Measurements from ENCODE around the gene MDP1. TPM values are rescaled to one million over a fixed set of nuclear protein-coding genes. Genes with fewer than 3 reads are reported as not detected.
A peak's percentile ranks its signal among the peaks of the same experiment; 100 is the strongest.

The MDP1 gene
- polyA plus RNA-seq, 6 donors from 2014 or later = 32.7 to 48.2 (median 37.3) TPM

DNA sequence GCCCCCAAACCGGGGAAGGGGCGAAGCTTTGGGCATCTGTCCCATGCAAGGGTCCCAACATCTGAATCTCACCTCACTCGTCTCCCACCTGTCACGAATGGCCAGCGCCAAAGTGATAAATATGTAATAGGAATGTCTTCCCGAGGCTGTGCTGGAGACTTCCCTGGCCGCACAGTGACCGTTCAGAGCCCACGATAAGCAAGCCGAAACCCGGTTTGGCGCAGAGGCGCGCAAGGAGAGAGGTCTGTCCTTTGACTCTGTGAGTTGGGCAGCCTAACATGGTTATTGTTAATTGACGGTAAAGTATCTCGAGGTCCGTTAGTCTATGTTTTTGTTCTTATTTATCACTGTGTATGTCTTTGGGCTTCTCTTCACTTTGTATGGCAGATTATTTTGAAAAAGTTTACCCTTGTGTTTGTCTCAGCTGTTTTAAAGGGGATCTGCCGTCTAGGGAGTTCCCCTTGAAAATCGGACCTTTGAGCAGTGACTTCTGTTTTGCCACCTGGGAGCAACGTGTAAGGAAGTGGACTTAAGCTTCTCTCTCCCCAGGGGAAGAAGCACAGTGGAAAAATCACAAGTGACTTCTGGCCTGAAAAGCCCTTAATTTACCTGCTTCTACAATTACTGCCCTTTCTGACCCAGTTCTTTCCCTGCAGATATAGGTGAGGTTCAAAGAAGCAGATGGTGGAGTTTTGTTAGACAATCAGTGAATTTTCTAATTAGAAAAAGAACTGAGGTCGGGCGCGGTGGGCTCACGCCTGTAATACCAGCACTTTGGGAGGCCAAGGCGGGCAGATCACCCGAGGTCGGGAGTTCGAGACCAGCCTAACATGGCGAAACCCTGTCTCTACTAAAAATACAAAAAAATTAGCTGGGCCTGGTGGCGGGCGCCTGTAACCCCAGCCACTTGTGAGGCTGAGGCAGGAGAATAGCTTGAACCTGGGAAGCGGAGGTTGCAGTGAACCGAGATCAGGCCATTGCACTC, 19.5 kb downstream of the MDP1 start:
- H3K9me3 Mint-ChIP-seq = no peaks in the 10 kb centered on the region
- peak overlapping the region; percentile 95 to 100 (median 99) for H3K27ac Mint-ChIP-seq
- peak; percentile 4 to 8 for ATAC-seq (ENCODE audit: low read depth in 2 of 2)
- DNase-seq = no peak
- H3K36me3 Mint-ChIP-seq = peaks cover 2 to 4% of the 10 kb centered on the region in 2 donors
- no peaks in the 10 kb centered on the region for H3K27me3 Mint-ChIP-seq
- H3K4me3 Mint-ChIP-seq = peak overlapping the region; percentile 83 to 98 (median 94)
- peaks cover 48 to 70% (median 53%) of the 10 kb centered on the region in 3 donors for H3K4me1 Mint-ChIP-seq

DNA sequence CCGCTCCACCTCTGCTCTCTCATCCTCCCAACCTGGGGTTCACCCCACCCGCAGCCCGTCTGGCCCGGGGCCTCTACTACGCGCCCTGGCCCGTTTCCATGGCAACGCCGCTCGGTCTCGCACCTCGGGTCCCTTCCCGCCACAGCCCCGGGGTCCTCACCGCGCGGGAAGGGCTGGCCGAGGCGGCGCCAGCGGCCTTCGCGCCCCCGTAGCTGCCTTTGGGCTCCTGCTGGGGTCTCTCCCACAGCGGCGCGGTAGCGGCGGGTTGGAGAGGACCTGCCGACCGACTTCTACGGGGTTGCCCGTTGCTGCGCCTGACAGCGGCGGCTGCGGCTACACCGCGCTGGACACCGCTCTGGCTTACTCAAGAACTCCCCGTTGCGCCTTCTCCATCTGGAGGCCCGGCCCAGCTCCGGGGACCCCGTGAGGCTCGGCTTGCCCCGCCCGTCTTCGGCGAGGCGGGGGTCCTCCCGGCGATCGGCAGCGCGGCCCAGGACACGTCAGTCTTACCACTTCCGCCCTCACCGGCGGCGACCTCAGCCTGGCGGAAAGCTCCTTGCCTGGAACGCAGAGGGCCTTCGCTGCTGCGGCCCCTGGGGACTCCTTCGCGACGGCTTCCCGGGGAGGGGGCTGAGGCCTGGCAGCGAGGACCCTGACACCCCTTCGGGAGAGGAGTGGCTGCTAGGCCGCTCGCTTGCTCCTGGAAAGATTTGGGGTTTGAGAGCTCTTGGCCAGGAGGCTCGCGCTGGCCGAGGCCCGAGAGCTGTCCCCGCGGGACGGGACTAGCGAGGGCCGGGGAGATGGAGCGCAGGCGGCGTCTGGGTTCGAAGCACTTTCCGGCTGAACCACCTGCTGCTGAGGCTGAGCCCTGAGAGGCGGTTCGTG, 20.4 kb downstream of the MDP1 start, which contains the start of gene TM9SF1:
Gene TM9SF1 (minus strand): TSS at position 256 of the 885 bp plus-strand sequence. CDS start 422 bp downstream, outside the sequence.
- Mint-ChIP-seq H3K36me3 (no peaks in the 10 kb centered on the region), H3K27me3 (no peaks in the 10 kb centered on the region), H3K9me3 (no peaks in the 10 kb centered on the region), H3K4me3 (peak within 1 kb of the TSS; percentile 83 to 98 (median 94)), H3K4me1 (peaks cover 45 to 69% (median 53%) of the 10 kb centered on the region in 3 donors), H3K27ac (peak within 1 kb of the TSS; percentile 95 to 100 (median 99))
- DNase-seq = peak; percentile 91
- ATAC-seq (ENCODE audit: low read depth in 2 of 2) = peak; percentile 87 to 88

DNA sequence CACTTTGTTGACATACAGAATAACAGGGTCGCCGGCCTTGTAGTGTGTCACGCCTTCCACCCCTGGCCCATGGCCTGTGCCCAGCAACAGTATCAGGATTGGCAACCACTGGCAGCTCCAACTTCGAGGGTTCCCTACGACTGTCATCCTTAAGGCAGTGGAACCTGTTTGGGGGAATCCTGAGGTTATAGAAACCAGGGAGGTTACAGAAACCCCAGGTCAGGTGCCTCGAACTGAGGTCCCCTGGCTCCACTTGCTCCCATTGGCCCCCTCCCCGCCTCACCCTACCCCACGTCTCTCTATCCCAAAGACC, 21.0 kb downstream of the MDP1 start:
- H3K27ac Mint-ChIP-seq = peak overlapping the region; percentile 90 to 100 (median 99)
- no peak for DNase-seq
- no peaks in the 10 kb centered on the region for H3K9me3 Mint-ChIP-seq
- no peaks in the 10 kb centered on the region for H3K36me3 Mint-ChIP-seq
- ATAC-seq (ENCODE audit: low read depth in 2 of 2) = no peak
- no peaks in the 10 kb centered on the region for H3K27me3 Mint-ChIP-seq
- H3K4me3 Mint-ChIP-seq = peak overlapping the region; percentile 83 to 98 (median 94)
- H3K4me1 Mint-ChIP-seq = peaks cover 45 to 68% (median 53%) of the 10 kb centered on the region in 3 donors

DNA sequence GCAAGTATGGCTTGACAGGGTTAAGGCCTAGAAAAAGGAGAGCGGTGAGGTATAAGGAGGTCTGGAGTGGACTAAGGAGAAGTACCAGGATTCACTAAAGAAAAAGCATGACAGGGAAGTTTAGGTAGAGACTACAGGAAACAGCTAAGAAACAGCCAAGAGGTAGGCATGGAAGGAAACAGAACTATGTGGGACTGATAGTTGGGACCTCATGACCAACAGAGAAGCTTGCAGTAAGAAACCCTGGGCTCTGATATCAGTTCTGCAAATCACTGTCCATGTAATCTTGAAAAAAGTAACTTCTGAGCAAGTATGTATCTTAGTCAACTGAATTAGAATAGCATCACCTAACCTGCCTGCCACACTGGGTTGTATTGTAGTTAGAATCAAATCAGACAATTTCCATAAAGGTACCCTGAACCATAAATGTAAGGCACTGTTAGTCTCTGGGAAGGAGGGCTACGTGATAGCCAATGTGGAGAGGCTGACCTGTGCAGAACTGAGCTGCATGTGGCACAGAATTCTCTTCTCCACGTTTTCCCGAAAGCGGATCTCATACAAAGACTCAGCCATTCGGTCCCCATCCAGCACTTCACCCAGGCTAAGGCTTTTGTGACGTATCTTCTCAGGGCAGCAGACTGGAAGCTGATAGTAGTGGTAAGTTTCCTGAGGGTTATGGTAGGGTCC, 21.5 kb downstream of the MDP1 start:
- H3K9me3 Mint-ChIP-seq = no peaks in the 10 kb centered on the region
- no peaks in the 10 kb centered on the region for H3K27me3 Mint-ChIP-seq
- peak overlapping the region; percentile 90 to 100 (median 99) for H3K27ac Mint-ChIP-seq
- peak overlapping the region; percentile 83 to 98 (median 94) for H3K4me3 Mint-ChIP-seq
- no peaks in the 10 kb centered on the region for H3K36me3 Mint-ChIP-seq
- ATAC-seq (ENCODE audit: low read depth in 2 of 2) = no peak
- no peak for DNase-seq
- peaks cover 47 to 64% (median 52%) of the 10 kb centered on the region in 3 donors for H3K4me1 Mint-ChIP-seq

DNA sequence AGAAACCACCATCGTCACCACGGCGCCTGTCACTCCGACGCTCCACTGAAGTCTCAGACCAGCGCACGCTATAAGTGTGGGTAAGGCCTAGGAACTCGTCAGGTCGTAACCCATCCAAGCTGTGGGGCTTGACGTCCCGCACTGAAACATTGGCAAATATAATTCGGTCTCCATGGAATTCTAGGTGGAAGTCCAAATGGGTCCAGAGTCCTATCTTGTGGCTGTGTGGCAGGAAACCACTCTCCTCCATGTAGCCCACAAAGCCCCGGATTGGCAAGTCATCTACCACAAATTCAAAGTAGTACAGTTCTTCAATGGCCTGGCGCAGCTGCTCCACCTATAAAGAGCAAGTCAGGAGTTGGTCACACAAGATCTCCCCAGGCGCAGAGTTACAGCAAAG, 22.9 kb downstream of the MDP1 start:
- no peak for ATAC-seq (ENCODE audit: low read depth in 2 of 2)
- H3K36me3 Mint-ChIP-seq = no peaks in the 10 kb centered on the region
- H3K9me3 Mint-ChIP-seq = no peaks in the 10 kb centered on the region
- H3K4me1 Mint-ChIP-seq = peaks cover 41 to 66% (median 50%) of the 10 kb centered on the region in 3 donors
- no peaks in the 10 kb centered on the region for H3K27me3 Mint-ChIP-seq
- peak overlapping the region in 4 of 6 donors; percentile 38 to 88 (median 72) for H3K27ac Mint-ChIP-seq
- H3K4me3 Mint-ChIP-seq = peak overlapping the region in 5 of 8 donors; percentile 16 to 43 (median 36)
- no peak for DNase-seq

DNA sequence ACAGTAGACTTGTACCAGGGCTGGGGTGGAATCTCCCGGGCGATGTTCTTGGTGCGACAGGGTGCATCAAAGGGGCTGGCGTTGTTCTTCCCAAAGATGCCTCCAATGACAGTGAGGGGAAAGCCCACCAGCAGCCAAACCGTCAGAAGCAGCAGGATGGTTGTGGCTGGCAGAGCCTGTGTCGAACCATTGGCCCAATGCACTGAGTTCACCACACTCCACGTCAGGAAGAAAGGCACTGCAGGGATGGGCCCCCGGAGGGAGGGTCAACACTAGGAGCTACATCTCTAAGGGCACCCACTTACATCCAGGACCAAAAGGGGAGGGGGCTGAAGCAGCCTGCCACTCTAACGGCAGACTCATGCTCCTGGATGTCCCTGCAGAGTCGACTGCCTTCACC, 25.4 kb downstream of the MDP1 start:
- ATAC-seq (ENCODE audit: low read depth in 2 of 2) = no peak
- peak overlapping the region in 2 of 6 donors; percentile 53 to 82 for H3K27ac Mint-ChIP-seq
- H3K27me3 Mint-ChIP-seq = no peaks in the 10 kb centered on the region
- peaks cover 42 to 60% (median 46%) of the 10 kb centered on the region in 3 donors for H3K4me1 Mint-ChIP-seq
- H3K36me3 Mint-ChIP-seq = no peaks in the 10 kb centered on the region
- no peaks in the 10 kb centered on the region for H3K9me3 Mint-ChIP-seq
- peak overlapping the region in 2 of 8 donors; percentile 42 to 98 for H3K4me3 Mint-ChIP-seq
- no peak for DNase-seq

DNA sequence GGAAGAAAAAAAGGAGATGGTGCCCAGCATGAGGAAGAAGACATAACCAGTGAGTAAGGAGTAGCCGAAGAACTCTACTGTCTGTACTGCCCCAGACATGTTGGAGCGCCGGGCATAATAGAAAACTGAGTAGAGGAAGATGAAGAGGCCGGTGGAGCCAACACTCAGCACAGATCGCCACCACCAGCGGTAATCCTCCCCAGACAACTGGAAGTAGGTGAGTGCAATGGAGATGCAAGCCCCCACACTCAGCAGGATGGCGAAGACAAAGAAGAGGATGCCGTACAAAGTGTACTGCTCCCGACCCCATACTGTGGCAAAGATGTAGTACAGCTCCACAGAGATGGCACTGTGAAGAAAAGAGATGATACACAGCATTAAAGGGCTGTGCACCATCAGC, 26.4 kb downstream of the MDP1 start:
- H3K36me3 Mint-ChIP-seq = no peaks in the 10 kb centered on the region
- H3K27me3 Mint-ChIP-seq = no peaks in the 10 kb centered on the region
- peak overlapping the region in 3 of 8 donors; percentile 6 to 98 (median 95) for H3K4me3 Mint-ChIP-seq
- peaks cover 34 to 54% (median 36%) of the 10 kb centered on the region in 3 donors for H3K4me1 Mint-ChIP-seq
- DNase-seq = no peak
- peak overlapping the region; percentile 61 to 98 (median 95) for H3K27ac Mint-ChIP-seq
- H3K9me3 Mint-ChIP-seq = no peaks in the 10 kb centered on the region
- ATAC-seq (ENCODE audit: low read depth in 2 of 2) = no peak

DNA sequence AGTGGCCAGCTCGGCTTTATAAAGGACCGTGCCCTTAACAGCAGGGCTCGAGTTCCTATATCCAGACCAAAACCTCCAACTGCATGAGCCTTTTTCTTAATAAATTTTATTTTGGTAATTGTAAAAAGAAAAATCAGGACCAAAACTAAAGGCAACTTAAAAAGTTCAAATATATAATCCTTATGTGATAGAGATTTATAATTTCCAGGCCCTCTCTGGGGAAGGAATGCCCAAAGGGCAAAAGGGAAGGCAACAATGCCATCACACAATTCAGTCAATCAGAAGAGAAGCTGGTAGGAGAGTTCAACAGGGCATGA, 26.8 kb downstream of the MDP1 start:
- ATAC-seq (ENCODE audit: low read depth in 2 of 2) = no peak
- Mint-ChIP-seq H3K4me1 (peaks cover 30 to 49% (median 32%) of the 10 kb centered on the region in 3 donors), H3K9me3 (no peaks in the 10 kb centered on the region), H3K4me3 (peak overlapping the region; percentile 79 to 98 (median 94)), H3K27ac (peak overlapping the region; percentile 82 to 98 (median 96)), H3K27me3 (no peaks in the 10 kb centered on the region), H3K36me3 (no peaks in the 10 kb centered on the region)
- no peak for DNase-seq

DNA sequence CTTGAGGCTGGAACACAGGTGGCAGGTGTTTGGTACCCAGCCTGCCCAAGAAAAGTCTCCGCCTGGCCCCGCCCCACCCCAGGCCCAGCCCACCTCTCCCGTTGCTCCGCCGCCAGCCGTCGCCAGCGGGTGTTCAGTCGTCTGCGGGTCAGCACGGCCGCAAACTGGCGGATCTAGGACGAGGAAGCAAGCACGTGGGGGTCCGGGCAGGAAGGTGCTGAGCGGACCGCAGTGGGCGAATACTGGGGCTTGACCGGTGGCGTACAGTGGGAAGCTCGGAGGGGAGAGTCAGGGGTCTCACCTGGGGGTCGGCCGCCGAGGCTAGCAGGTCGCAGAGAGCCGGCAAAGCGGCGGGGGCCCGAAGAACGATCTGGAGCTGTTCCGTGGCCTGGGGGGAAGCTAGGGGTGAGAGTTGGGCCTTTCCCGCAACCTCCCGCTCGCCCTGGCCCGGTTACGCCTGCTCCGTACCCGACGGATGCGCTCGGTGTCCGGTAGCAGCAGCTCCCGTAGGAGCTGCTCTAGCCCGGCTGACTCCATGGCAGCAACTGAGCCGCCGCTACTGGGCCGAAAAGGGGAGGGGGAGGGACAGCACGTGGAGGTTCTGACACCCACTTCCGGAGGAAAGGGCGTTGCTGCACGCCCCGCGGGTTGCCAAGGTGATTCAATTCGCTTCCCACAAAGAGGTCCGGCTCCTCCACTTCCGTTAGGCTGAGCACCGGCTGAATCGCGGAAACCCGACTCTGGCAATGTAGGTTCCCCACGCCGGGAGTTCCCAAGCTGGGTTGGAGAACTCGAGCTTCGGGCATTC, 27.4 kb downstream of the MDP1 start, which contains the start of gene IPO4:
Gene IPO4 (minus strand): TSS at position 566 of the 808 bp plus-strand sequence. CDS start 29 bp downstream, at position 537.
- Mint-ChIP-seq H3K4me3 (peak within 1 kb of the TSS; percentile 79 to 98 (median 94)), H3K9me3 (no peaks in the 10 kb centered on the region), H3K27ac (peak within 1 kb of the TSS; percentile 82 to 98 (median 96)), H3K36me3 (no peaks in the 10 kb centered on the region), H3K27me3 (no peaks in the 10 kb centered on the region), H3K4me1 (peaks cover 28 to 48% (median 30%) of the 10 kb centered on the region in 3 donors)
- ATAC-seq (ENCODE audit: low read depth in 2 of 2) = peak; percentile 97 to 98
- DNase-seq = peak; percentile 93

DNA sequence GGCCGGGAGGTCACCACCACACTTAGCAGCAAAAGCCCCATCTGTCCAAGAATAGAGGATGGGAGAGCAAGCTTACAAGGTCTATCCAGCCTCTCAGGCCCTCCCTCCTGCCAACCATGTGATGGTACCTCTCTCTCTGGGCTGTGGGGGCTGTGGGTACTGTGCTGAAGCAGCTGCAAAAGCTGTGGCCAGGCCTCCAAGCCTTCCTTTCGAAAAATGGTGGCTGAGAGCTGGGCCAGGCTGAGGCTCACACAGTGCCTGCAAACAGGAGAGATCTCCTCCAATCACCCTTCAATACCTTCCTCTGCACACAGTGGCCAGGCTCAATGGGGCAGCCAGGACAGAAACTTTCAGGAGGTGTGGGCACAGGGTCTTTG, 28.3 kb downstream of the MDP1 start:
- Mint-ChIP-seq H3K27ac (peak overlapping the region in 4 of 6 donors; percentile 82 to 97 (median 89)), H3K36me3 (peaks cover 0 to 2% of the 10 kb centered on the region in 2 donors), H3K9me3 (no peaks in the 10 kb centered on the region), H3K4me1 (peaks cover 26 to 41% (median 26%) of the 10 kb centered on the region in 3 donors), H3K27me3 (no peaks in the 10 kb centered on the region), H3K4me3 (peak overlapping the region; percentile 79 to 98 (median 94))
- DNase-seq = no peak
- ATAC-seq (ENCODE audit: low read depth in 2 of 2) = no peak

DNA sequence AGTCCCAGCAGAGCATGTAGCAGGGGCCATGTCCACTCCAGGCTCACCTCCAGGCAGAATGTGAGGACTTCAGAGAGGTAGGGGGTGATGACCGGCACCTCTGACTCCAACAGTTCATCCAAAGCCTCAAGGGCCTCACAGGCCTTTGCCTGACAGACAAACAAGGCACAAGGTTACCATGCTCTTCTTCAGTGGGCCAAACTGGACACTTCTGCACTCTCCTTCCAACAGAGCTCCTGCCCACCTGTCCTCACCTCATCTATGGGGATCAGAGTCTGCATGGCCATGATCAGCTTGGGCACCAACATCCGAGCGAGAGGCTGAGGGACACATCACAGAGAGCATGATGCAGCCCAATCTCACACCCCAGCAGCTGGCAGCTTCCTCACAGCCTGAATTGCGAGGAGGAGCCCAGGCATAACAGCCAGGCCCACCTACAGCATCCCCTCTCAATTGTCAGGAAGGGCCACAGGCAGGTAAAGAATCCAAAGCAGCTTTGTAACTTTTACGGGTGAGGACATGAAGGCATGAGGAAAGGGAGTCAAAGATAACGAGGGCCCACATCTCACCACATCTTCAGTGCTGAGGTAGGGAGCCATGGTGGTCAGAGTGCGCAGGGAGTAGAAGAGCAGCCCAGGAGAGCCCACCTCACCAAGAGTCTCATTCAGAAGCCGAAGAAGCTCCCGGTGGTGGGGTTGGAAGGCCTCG, 28.9 kb downstream of the MDP1 start:
- peak overlapping the region in 4 of 6 donors; percentile 61 to 97 (median 72) for H3K27ac Mint-ChIP-seq
- no peaks in the 10 kb centered on the region for H3K9me3 Mint-ChIP-seq
- peak overlapping the region; percentile 7 to 98 (median 80) for H3K4me3 Mint-ChIP-seq
- H3K36me3 Mint-ChIP-seq = peaks cover 0 to 4% of the 10 kb centered on the region in 2 donors
- no peak for ATAC-seq (ENCODE audit: low read depth in 2 of 2)
- no peaks in the 10 kb centered on the region for H3K27me3 Mint-ChIP-seq
- no peak for DNase-seq
- peaks cover 22 to 36% (median 25%) of the 10 kb centered on the region in 3 donors for H3K4me1 Mint-ChIP-seq

All from naive B cell (primary cell).